OCI-LY1 (cell line): ENCODE measurements around the gene DCLK1.

Experiments
- EZH2 ChIP-seq: fragments of 200-600 bp; sonication (generic), shearing (Covaris generic); IDR thresholded peaks from 2 replicates; pipeline ENCODE4 v1.8.0; 2017; ENCODE audit warnings: borderline replicate concordance, mixed run types, mild to moderate bottlenecking, antibody characterized with exemption, low read length, moderate library complexity, mixed read lengths
- TF ChIP-seq, protein P1 (sequence below): fragments of 200-600 bp; sonication (generic), shearing (Covaris generic); IDR thresholded peaks from 2 replicates; pipeline ENCODE4 v1.5.1; 2017; ENCODE audit warnings: mild to moderate bottlenecking, antibody characterized with exemption, low read length, moderate library complexity, mixed read lengths

DNA sequence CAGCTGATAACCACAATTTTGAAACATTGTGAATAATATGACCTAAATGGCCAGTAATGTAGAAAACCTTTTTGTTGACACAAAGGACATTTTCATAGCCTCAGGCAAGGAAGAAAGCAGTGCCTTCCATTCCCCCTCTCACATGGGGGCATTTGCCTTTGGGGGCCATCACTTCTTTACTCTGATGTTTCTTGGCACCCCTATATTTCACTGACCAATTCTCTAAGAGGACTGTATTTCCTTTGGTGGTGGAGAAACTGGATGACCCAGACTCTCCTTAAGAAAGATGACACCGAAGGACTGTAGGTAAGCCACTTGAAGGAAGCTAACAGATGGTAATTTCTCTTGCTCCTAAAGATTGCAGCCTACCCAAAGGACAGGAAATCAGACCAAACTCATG, 254.6 kb downstream of the DCLK1 start:
- TF ChIP-seq, protein P1, sequence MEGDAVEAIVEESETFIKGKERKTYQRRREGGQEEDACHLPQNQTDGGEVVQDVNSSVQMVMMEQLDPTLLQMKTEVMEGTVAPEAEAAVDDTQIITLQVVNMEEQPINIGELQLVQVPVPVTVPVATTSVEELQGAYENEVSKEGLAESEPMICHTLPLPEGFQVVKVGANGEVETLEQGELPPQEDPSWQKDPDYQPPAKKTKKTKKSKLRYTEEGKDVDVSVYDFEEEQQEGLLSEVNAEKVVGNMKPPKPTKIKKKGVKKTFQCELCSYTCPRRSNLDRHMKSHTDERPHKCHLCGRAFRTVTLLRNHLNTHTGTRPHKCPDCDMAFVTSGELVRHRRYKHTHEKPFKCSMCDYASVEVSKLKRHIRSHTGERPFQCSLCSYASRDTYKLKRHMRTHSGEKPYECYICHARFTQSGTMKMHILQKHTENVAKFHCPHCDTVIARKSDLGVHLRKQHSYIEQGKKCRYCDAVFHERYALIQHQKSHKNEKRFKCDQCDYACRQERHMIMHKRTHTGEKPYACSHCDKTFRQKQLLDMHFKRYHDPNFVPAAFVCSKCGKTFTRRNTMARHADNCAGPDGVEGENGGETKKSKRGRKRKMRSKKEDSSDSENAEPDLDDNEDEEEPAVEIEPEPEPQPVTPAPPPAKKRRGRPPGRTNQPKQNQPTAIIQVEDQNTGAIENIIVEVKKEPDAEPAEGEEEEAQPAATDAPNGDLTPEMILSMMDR: no peak
- no peak for TF ChIP-seq EZH2
